ENCODE results near the gene STRAP.

GRCh38 chr12:15931590-15932053, 49.4 kb downstream of the STRAP start:
- no peak for TF ChIP-seq CTCF (IDR thresholded peaks at IDR 0.05)
- no peak for TF ChIP-seq POLR2A (IDR thresholded peaks at IDR 0.05)
